ENCODE results near the gene MKNK2.

DNA sequence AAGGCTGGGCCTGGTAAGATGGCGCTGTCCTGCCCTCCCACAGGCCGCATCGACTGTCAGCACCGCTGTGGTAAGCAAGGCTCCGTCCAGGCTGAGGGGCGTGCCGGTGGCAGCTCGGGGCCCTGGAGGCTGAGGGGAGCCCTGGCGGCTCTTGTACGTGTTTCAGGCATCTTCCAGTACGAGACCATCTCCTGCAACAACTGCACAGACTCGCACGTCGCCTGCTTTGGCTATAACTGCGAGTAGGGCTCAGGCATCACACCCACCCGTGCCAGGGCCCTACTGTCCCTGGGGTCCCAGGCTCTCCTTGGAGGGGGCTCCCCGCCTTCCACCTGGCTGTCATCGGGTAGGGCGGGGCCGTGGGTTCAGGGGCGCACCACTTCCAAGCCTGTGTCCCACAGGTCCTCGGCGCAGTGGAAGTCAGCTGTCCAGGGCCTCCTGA, 46.9 kb upstream of the MKNK2 start:
- TF ChIP-seq, protein P1, sequence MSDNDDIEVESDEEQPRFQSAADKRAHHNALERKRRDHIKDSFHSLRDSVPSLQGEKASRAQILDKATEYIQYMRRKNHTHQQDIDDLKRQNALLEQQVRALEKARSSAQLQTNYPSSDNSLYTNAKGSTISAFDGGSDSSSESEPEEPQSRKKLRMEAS (IDR thresholded peaks at IDR 0.05; ENCODE audit: low read depth, low read length): no peak
- TF ChIP-seq, protein P2, sequence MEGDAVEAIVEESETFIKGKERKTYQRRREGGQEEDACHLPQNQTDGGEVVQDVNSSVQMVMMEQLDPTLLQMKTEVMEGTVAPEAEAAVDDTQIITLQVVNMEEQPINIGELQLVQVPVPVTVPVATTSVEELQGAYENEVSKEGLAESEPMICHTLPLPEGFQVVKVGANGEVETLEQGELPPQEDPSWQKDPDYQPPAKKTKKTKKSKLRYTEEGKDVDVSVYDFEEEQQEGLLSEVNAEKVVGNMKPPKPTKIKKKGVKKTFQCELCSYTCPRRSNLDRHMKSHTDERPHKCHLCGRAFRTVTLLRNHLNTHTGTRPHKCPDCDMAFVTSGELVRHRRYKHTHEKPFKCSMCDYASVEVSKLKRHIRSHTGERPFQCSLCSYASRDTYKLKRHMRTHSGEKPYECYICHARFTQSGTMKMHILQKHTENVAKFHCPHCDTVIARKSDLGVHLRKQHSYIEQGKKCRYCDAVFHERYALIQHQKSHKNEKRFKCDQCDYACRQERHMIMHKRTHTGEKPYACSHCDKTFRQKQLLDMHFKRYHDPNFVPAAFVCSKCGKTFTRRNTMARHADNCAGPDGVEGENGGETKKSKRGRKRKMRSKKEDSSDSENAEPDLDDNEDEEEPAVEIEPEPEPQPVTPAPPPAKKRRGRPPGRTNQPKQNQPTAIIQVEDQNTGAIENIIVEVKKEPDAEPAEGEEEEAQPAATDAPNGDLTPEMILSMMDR (IDR thresholded peaks at IDR 0.05; ENCODE audit: low read depth, low read length): no peak
- TF ChIP-seq POLR2A (IDR thresholded peaks at IDR 0.05; ENCODE audit: extremely low read depth, insufficient read length) (no peak), MYC (IDR thresholded peaks at IDR 0.05; ENCODE audit: low read depth, low read length) (no peak)

All from NB4 (cell line).